ENCODE measurements around the gene GLOD5.

The GLOD5 gene

GRCh38 chrX:48790477-48790876 lies 28.9 kb downstream of the GLOD5 start:
- no peak for DNase-seq (ENCODE audit: low read depth, low spot score)
- in situ Hi-C loops (cut with HindIII; ENCODE audit: low sequenced_read_pairs), result no loop called here
- H3K4me3 ChIP-seq (ENCODE audit: low read depth, low read length), result no peak overlapping the region
- no peak for TF ChIP-seq CTCF (IDR thresholded peaks at IDR 0.05; ENCODE audit: low read depth, low read length)

- TF ChIP-seq CTCF (IDR thresholded peaks at IDR 0.05; ENCODE audit: low read depth, low read length), result no peak
These were observed 29.7 kb downstream of the GLOD5 start for GRCh38 chrX:48791063-48791820.

GRCh38 chrX:48792219-48792618 lies 30.7 kb downstream of the GLOD5 start:
- in situ Hi-C loops (cut with HindIII; ENCODE audit: low sequenced_read_pairs), result no loop called here
- no peak for TF ChIP-seq CTCF (IDR thresholded peaks at IDR 0.05; ENCODE audit: low read depth, low read length)
- DNase-seq (ENCODE audit: low read depth, low spot score), result no peak
- H3K4me3 ChIP-seq (ENCODE audit: low read depth, low read length), result no peak overlapping the region

More at GRCh38 chrX:48791063-48791820, 29.7 kb downstream of the GLOD5 start:
- in situ Hi-C loops (cut with HindIII; ENCODE audit: low sequenced_read_pairs), result no loop called here
- H3K4me3 ChIP-seq (ENCODE audit: low read depth, low read length), result no peak overlapping the region
- no peak for DNase-seq (ENCODE audit: low read depth, low spot score)

- in situ Hi-C loops (cut with HindIII; ENCODE audit: low sequenced_read_pairs), result no loop called here
- H3K4me3 ChIP-seq (ENCODE audit: low read depth, low read length), result no peak overlapping the region
- TF ChIP-seq CTCF (IDR thresholded peaks at IDR 0.05; ENCODE audit: low read depth, low read length), result no peak
- DNase-seq (ENCODE audit: low read depth, low spot score), result no peak
These were observed 32.4 kb downstream of the GLOD5 start for GRCh38 chrX:48793935-48794334.

GRCh38 chrX:48794340-48794910 lies 32.9 kb downstream of the GLOD5 start:
- DNase-seq (ENCODE audit: low read depth, low spot score), result no peak
- H3K4me3 ChIP-seq (ENCODE audit: low read depth, low read length), result no peak overlapping the region
- in situ Hi-C loops (cut with HindIII; ENCODE audit: low sequenced_read_pairs), result no loop called here
- no peak for TF ChIP-seq CTCF (IDR thresholded peaks at IDR 0.05; ENCODE audit: low read depth, low read length)

GRCh38 chrX:48794911-48795515 lies 33.5 kb downstream of the GLOD5 start:
- H3K4me3 ChIP-seq (ENCODE audit: low read depth, low read length), result no peak overlapping the region
- no peak for TF ChIP-seq CTCF (IDR thresholded peaks at IDR 0.05; ENCODE audit: low read depth, low read length)
- DNase-seq (ENCODE audit: low read depth, low spot score), result peak; percentile 39
- in situ Hi-C loops (cut with HindIII; ENCODE audit: low sequenced_read_pairs), result no loop called here

All from astrocyte of the spinal cord (primary cell).